ENCODE data around the gene DAND5.

Gene DAND5

GRCh38 chr19:13010992-13011652 is 41.7 kb downstream of the DAND5 start:
- no peak for DNase-seq

- no peak for DNase-seq
Observed at GRCh38 chr19:13011653-13012389, 42.4 kb downstream of the DAND5 start.

GRCh38 chr19:13012390-13012689 is 43.0 kb downstream of the DAND5 start:
- no peak for DNase-seq

- DNase-seq = peak; percentile 28 to 32
Observed at GRCh38 chr19:13012690-13013608, 43.6 kb downstream of the DAND5 start.

- DNase-seq = no peak
Observed at GRCh38 chr19:13013649-13014048, 44.3 kb downstream of the DAND5 start.

GRCh38 chr19:13014101-13014920 is 44.9 kb downstream of the DAND5 start:
- DNase-seq = no peak

- DNase-seq = no peak
Observed at GRCh38 chr19:13014921-13015280, 45.5 kb downstream of the DAND5 start.

GRCh38 chr19:13015361-13016223 is 46.2 kb downstream of the DAND5 start:
- DNase-seq = no peak

- DNase-seq = no peak
Observed at GRCh38 chr19:13016245-13016627, 46.9 kb downstream of the DAND5 start.

GRCh38 chr19:13016628-13017305 is 47.4 kb downstream of the DAND5 start:
- no peak for DNase-seq

GRCh38 chr19:13017306-13018034 is 48.1 kb downstream of the DAND5 start:
- no peak for DNase-seq

- no peak for DNase-seq
Observed at GRCh38 chr19:13018035-13018914, 48.9 kb downstream of the DAND5 start.

GRCh38 chr19:13019332-13019731 is 50.0 kb downstream of the DAND5 start:
- DNase-seq = no peak

- no peak for DNase-seq
Observed at GRCh38 chr19:13020002-13020414, 50.6 kb downstream of the DAND5 start.

- DNase-seq = no peak
Observed at GRCh38 chr19:13022111-13022858, 52.9 kb downstream of the DAND5 start.

- no peak for DNase-seq
Observed at GRCh38 chr19:13022859-13023636, 53.7 kb downstream of the DAND5 start.

GRCh38 chr19:13023656-13024055 is 54.3 kb downstream of the DAND5 start:
- DNase-seq = no peak

Measured in CD4-positive, alpha-beta T cell treated with Interleukin-1 beta for 1 hour (primary cell).